Subcutaneous adipose tissue (tissue), 4 donors: ENCODE measurements around the gene SLC38A10. TPM values are rescaled to one million over a fixed set of nuclear protein-coding genes. Genes with fewer than 3 reads are reported as not detected.

ENCODE experiments used
- CTCF ChIP-seq: fragments of 450-650 bp; IDR thresholded peaks from one replicate; pipeline ENCODE4 v1.5.1; 2016; ENCODE audit warnings: low read depth, mild to moderate bottlenecking, control low read depth, antibody characterized with exemption, moderate library complexity
- total RNA-seq, 4 donors: library from RNA; depleted of rRNA; stranded (reverse); fragments of >200 nt; gene quantifications; one replicate each; pipeline ENCODE4 v1.1.0, GENCODE V29; 2016

The SLC38A10 gene
- total RNA-seq, 4 donors from 2014 or later: 40.4 to 175 (median 91.0) TPM

GRCh38 chr17:81212365-81212764 lies 82.7 kb downstream of the SLC38A10 start:
- TF ChIP-seq CTCF: no peak

- TF ChIP-seq CTCF: no peak
These were observed 84.2 kb downstream of the SLC38A10 start for GRCh38 chr17:81210868-81211267.

- no peak for TF ChIP-seq CTCF
These were observed 84.6 kb downstream of the SLC38A10 start for GRCh38 chr17:81210466-81210865.

- TF ChIP-seq CTCF: no peak
These were observed 86.0 kb downstream of the SLC38A10 start for GRCh38 chr17:81209141-81209540.

GRCh38 chr17:81208651-81209050 lies 86.5 kb downstream of the SLC38A10 start:
- TF ChIP-seq CTCF: no peak

GRCh38 chr17:81207610-81208581 lies 87.2 kb downstream of the SLC38A10 start:
- TF ChIP-seq CTCF: no peak

- no peak for TF ChIP-seq CTCF
These were observed 88.5 kb downstream of the SLC38A10 start for GRCh38 chr17:81206657-81207056.
